ENCODE measurements around the gene PIK3CG. TPM values are rescaled to one million over a fixed set of nuclear protein-coding genes. Genes with fewer than 3 reads are reported as not detected.

The PIK3CG gene
- total RNA-seq, 1 experiment from 2014 or later: 0.84 TPM

DNA sequence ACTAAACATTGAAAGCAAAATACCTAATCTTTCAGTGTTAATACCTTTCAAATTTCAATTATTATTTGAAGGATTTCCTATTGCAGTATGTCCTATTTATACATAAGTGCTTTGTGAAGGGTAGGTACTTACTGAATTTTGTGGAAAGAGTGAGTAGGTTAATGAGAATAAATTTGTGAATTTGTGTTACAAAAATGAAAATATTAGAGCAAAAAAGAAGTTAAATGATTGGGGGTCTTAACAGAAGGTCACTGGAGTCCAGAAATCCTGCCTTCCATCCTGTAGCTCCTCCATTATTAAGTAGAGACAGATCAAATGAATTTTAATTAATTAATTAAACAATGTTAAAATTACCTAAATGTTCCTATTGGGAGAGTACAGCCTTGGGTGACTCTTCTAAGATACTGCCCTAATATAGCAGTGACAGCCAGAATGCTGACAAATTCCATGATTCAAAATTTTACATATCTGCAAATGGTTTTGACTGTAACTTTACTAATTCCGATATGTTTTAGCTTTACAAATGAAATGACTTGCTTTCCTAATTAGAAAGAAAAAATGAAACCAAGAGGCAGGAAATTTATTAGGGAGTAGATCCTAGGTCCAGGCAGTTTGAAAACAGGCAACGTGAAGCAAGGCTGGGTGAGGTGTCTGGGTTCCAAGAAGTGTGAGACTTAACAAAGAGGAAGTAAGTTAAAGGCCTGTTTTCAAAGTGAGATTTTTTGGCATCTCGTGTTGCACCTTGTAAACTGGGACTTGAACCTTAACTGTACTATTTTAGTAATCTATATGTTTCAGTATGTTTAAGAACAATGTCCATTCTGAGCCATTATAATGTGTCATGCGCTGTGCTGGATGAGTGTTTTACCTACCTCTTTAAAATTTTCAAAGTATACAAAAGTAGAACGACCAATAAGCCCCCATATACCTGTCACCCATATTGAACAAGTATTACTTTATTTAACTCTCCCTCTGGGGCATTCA lies 1.5 kb downstream of the PIK3CG start:
- no peak for DNase-seq (ENCODE audit: low read depth in 1 of 2, low spot score in 2 of 2)
- Histone ChIP-seq H3K36me3 (no peaks in the 10 kb centered on the region), H3K27ac (no peak overlapping the region), H3K4me1 (replicated peaks) (peaks cover 11% of the 10 kb centered on the region), H3K4me3 (no peak overlapping the region), H3K9me3 (replicated peaks) (no peaks in the 10 kb centered on the region), H3K27me3 (replicated peaks) (no peaks in the 10 kb centered on the region)

DNA sequence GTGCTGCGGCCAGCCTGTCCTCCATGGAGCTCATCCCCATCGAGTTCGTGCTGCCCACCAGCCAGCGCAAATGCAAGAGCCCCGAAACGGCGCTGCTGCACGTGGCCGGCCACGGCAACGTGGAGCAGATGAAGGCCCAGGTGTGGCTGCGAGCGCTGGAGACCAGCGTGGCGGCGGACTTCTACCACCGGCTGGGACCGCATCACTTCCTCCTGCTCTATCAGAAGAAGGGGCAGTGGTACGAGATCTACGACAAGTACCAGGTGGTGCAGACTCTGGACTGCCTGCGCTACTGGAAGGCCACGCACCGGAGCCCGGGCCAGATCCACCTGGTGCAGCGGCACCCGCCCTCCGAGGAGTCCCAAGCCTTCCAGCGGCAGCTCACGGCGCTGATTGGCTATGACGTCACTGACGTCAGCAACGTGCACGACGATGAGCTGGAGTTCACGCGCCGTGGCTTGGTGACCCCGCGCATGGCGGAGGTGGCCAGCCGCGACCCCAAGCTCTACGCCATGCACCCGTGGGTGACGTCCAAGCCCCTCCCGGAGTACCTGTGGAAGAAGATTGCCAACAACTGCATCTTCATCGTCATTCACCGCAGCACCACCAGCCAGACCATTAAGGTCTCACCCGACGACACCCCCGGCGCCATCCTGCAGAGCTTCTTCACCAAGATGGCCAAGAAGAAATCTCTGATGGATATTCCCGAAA lies 2.7 kb downstream of the PIK3CG start:
- no peak overlapping the region for H3K27ac ChIP-seq
- DNase-seq (ENCODE audit: low read depth in 1 of 2, low spot score in 2 of 2): no peak
- H3K9me3 ChIP-seq (replicated peaks): no peaks in the 10 kb centered on the region
- peaks cover 11% of the 10 kb centered on the region for H3K4me1 ChIP-seq (replicated peaks)
- H3K36me3 ChIP-seq: no peaks in the 10 kb centered on the region
- no peak overlapping the region for H3K4me3 ChIP-seq
- no peaks in the 10 kb centered on the region for H3K27me3 ChIP-seq (replicated peaks)

DNA sequence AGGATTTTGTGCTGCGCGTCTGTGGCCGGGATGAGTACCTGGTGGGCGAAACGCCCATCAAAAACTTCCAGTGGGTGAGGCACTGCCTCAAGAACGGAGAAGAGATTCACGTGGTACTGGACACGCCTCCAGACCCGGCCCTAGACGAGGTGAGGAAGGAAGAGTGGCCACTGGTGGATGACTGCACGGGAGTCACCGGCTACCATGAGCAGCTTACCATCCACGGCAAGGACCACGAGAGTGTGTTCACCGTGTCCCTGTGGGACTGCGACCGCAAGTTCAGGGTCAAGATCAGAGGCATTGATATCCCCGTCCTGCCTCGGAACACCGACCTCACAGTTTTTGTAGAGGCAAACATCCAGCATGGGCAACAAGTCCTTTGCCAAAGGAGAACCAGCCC lies 3.3 kb downstream of the PIK3CG start:
- Histone ChIP-seq H3K27me3 (replicated peaks) (no peaks in the 10 kb centered on the region), H3K9me3 (replicated peaks) (no peaks in the 10 kb centered on the region), H3K36me3 (no peaks in the 10 kb centered on the region), H3K4me1 (replicated peaks) (peaks cover 11% of the 10 kb centered on the region), H3K4me3 (no peak overlapping the region), H3K27ac (no peak overlapping the region)
- no peak for DNase-seq (ENCODE audit: low read depth in 1 of 2, low spot score in 2 of 2)

DNA sequence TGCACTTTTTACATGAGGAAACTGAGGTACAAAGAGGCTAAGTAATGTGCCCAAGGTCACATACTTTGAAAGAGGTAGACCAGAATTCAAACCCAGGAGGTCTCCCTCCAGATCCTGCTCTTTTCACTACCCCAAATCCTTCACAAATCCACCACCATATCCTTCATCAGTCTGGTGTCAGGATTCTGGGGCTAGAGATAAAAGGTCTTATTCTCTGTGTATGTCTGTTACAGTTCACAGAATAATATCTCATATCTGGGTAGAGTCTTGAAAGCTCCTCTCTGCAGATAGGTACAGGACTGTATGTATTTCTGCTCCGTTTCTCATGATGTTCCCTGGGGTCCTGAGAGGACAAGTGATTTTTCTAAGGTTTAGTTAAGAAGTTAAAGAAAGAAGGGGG lies 4.9 kb downstream of the PIK3CG start:
- Histone ChIP-seq H3K27me3 (replicated peaks) (no peaks in the 10 kb centered on the region), H3K4me1 (replicated peaks) (peaks cover 4% of the 10 kb centered on the region), H3K9me3 (replicated peaks) (no peaks in the 10 kb centered on the region), H3K36me3 (no peaks in the 10 kb centered on the region), H3K4me3 (no peak overlapping the region), H3K27ac (no peak overlapping the region)
- DNase-seq (ENCODE audit: low read depth in 1 of 2, low spot score in 2 of 2): no peak

DNA sequence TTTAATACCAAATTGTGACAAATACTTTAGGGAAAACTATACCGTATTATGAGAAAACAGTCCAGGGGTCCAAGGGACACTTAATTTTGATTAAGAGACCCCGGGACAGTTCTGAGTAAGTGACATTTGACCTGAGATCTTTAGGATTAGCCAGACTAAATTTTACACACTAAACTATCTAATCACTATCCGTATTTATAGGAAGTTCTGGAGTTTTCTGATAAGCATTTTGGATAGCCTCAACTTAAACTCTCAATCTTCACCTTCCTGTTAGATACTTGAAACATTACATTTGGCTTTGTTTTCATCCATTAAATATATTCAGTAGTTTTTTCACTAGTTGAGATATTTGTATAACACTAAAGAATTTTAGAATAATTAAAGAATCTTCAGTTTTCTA lies 5.4 kb downstream of the PIK3CG start:
- Histone ChIP-seq H3K9me3 (replicated peaks) (no peaks in the 10 kb centered on the region), H3K4me1 (replicated peaks) (no peaks in the 10 kb centered on the region), H3K27me3 (replicated peaks) (no peaks in the 10 kb centered on the region), H3K27ac (no peak overlapping the region), H3K36me3 (no peaks in the 10 kb centered on the region), H3K4me3 (no peak overlapping the region)
- DNase-seq (ENCODE audit: low read depth in 1 of 2, low spot score in 2 of 2): no peak

DNA sequence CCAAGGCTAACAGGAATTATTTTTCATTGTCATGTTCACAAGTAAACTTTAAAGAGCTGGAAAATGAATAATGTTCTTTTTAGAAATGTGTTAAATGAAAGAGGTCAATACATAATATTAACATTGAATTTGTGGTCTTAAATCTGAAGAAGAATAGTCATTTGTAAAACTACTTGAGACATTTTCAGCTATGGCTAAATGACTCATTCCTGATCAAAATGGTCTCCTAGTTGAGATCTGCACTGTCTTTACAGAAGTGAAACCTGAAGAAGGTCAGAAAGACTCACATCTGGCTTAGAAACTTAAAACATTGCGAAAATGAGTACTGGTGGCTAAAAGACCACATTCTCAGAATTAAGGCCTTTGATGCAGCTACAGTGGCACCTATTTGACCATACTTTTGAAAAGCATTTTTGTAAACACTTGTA lies 5.9 kb downstream of the PIK3CG start:
- Histone ChIP-seq H3K27me3 (replicated peaks) (no peaks in the 10 kb centered on the region), H3K4me3 (no peak overlapping the region), H3K4me1 (replicated peaks) (no peaks in the 10 kb centered on the region), H3K27ac (no peak overlapping the region), H3K9me3 (replicated peaks) (no peaks in the 10 kb centered on the region), H3K36me3 (no peaks in the 10 kb centered on the region)
- DNase-seq (ENCODE audit: low read depth in 1 of 2, low spot score in 2 of 2): no peak

DNA sequence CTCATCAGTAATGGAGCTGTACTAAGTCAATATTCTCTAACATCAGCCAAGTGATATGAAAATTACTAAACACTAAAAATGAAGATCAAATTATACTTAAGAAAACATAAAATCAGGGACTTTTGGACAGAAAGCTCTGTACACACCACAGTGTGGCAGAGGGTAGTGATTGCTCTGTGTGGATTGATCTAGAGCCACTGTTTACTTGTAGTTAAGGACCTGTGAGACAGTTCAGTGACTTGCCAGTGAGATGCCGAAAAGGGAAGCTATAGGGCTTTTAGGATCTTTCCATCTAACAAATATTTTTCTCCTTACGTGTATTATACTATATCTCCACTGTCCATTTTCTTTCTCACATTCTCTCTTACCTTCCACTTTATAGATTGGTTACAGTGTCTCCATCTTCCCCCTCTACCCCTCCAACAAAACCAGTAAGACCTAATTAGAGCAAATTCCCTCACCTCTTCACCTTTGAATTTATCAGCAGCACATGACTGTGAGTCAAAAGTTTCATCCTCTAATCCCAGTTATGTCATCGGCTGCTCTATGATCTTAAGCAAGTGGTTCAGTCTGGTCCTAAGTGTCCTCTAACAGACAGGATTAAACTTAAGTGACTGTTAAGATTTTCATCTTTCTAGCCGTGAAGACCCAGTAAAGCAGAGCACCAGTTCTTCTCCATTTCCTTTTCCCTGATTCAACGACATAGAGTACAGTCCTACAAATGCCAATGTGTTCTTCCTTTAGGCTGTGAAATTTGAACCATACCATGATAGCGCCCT lies 6.9 kb downstream of the PIK3CG start:
- DNase-seq (ENCODE audit: low read depth in 1 of 2, low spot score in 2 of 2): no peak
- no peaks in the 10 kb centered on the region for H3K9me3 ChIP-seq (replicated peaks)
- H3K4me3 ChIP-seq: no peak overlapping the region
- no peaks in the 10 kb centered on the region for H3K4me1 ChIP-seq (replicated peaks)
- no peaks in the 10 kb centered on the region for H3K27me3 ChIP-seq (replicated peaks)
- H3K36me3 ChIP-seq: no peaks in the 10 kb centered on the region
- H3K27ac ChIP-seq: no peak overlapping the region

DNA sequence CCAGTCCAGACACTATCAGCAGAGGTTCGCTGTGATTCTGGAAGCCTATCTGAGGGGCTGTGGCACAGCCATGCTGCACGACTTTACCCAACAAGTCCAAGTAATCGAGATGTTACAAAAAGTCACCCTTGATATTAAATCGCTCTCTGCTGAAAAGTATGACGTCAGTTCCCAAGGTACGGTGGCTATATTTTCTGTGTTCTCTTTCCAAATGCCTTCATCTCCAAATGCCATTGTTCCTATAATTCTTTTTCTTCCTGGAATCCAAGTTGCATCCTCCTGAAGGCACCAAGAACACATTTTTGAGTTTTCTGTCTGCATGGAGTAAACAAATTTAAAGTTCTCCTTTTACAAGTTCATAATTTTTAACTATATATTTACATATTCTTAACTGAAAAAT lies 7.7 kb downstream of the PIK3CG start:
- no peak for DNase-seq (ENCODE audit: low read depth in 1 of 2, low spot score in 2 of 2)
- H3K27ac ChIP-seq: no peak overlapping the region
- H3K4me3 ChIP-seq: no peak overlapping the region
- no peaks in the 10 kb centered on the region for H3K27me3 ChIP-seq (replicated peaks)
- H3K9me3 ChIP-seq (replicated peaks): no peaks in the 10 kb centered on the region
- no peaks in the 10 kb centered on the region for H3K4me1 ChIP-seq (replicated peaks)
- no peaks in the 10 kb centered on the region for H3K36me3 ChIP-seq

DNA sequence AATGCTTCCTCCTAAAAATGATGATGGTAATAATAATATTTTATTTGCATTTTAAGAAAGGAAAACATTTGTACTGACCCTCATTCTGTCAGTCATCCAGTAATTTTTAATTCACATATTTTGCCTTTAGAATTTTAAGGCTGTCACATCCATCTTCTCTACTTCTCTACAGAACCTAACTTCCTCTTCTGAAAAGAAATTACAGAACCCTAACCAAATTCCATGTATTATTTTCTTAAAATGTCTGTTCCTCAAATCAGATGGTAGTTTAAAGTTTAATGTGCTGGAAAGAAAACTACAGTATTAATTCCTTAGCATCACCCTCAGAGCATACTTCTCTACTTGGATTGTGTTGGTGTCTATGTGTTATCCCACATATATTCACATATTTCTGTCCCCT lies 9.0 kb downstream of the PIK3CG start:
- H3K4me1 ChIP-seq (replicated peaks): no peaks in the 10 kb centered on the region
- H3K27ac ChIP-seq: no peak overlapping the region
- H3K27me3 ChIP-seq (replicated peaks): no peaks in the 10 kb centered on the region
- H3K36me3 ChIP-seq: no peaks in the 10 kb centered on the region
- no peak overlapping the region for H3K4me3 ChIP-seq
- no peaks in the 10 kb centered on the region for H3K9me3 ChIP-seq (replicated peaks)
- DNase-seq (ENCODE audit: low read depth in 1 of 2, low spot score in 2 of 2): no peak

DNA sequence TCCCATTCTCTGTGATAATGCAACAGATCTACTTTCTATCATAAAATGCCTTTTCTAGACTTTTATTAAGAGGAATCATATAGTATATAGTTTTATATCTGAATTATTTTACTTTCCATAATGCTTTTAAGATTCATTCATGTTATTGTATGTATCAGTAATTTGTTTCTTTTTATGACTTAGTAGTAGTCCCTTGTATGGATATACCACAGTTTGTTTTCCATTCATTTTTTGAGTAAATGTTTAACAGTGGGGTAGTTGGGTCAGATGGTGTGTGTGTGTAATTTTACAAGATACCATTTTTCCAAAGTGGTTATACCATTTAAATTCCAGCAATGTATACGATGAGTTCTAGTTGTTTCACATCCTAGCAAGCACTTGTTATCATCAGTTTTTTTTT lies 10.4 kb downstream of the PIK3CG start:
- Histone ChIP-seq H3K27ac (no peak overlapping the region), H3K36me3 (no peaks in the 10 kb centered on the region), H3K4me1 (replicated peaks) (no peaks in the 10 kb centered on the region), H3K4me3 (no peak overlapping the region), H3K9me3 (replicated peaks) (no peaks in the 10 kb centered on the region), H3K27me3 (replicated peaks) (no peaks in the 10 kb centered on the region)
- no peak for DNase-seq (ENCODE audit: low read depth in 1 of 2, low spot score in 2 of 2)

DNA sequence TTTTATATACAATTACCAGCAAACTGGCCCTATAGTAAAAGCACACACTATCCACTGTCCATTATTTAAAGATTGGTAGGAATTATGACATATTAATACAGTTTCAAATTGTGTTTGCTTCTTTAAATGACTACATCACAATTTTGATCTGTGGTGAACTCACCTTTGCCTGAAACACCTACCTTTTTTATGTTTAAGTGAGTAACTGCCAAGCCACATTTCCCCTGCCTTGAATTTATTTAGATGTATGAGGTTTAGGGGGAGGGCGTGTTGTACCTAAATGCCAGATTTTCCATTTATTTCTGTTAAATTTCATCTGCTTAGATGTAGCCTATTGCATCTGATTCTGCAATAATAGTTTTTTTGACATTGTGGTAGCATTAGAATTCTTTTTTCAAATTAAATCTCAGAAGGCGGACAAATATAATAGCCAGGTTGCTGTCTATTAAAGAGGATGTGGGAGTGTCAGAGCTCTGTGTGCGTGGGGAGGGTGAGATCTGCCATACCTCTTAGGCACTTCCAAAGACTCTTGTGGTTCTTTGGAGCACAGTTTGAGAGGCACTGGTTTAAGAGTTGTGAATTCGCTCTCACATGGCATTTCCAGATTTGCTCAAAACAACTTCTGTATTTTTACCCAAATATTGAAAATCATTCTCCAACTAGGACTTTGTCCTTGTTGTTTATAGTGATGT lies 13.8 kb downstream of the PIK3CG start:
- H3K27me3 ChIP-seq (replicated peaks): no peaks in the 10 kb centered on the region
- H3K27ac ChIP-seq: no peak overlapping the region
- no peak for DNase-seq (ENCODE audit: low read depth in 1 of 2, low spot score in 2 of 2)
- H3K9me3 ChIP-seq (replicated peaks): no peaks in the 10 kb centered on the region
- no peaks in the 10 kb centered on the region for H3K4me1 ChIP-seq (replicated peaks)
- H3K4me3 ChIP-seq: no peak overlapping the region
- no peaks in the 10 kb centered on the region for H3K36me3 ChIP-seq

DNA sequence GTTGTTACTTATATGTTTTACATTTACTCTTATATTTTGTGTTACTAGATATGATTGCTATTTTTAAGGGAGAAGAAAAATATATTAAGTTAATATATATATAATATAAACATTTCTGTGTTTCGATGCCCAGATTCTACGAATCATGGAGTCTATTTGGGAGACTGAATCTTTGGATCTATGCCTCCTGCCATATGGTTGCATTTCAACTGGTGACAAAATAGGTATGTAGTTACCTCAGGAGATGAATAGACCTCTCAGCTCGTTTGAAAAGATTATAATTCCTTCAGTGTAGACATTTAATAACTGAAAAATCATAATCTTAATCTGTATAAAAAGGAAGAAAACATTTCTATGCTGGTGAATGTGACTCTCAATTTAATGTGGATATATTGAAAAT lies 16.9 kb downstream of the PIK3CG start:
- DNase-seq (ENCODE audit: low read depth in 1 of 2, low spot score in 2 of 2): no peak
- Histone ChIP-seq H3K27ac (no peak overlapping the region), H3K9me3 (replicated peaks) (no peaks in the 10 kb centered on the region), H3K27me3 (replicated peaks) (no peaks in the 10 kb centered on the region), H3K4me1 (replicated peaks) (no peaks in the 10 kb centered on the region), H3K4me3 (no peak overlapping the region), H3K36me3 (no peaks in the 10 kb centered on the region)

DNA sequence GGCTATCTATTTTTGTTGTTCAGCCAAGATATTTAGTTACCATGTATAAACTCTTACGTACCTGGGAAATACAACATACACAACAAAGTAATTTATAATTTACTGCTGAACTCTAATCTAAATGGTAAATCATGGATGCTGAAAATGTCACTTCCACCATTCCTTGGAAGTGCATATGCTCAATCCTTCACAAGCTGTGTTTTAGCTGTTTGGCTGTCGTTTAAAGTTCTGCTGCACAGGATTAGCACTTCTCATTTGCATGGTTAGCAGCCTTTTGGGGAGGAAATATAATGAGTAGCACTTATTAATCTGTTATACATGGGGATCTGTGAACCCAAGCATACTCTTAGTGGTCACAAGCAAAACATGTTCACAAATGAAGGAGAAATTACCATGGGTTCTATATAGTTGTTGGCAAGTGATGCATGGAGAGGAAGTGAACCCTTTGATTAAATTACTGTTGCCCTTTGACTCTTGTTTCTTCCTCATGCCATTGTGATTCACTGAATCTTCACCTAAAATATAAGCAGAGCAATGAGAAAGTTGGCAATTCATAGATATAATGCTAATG lies 18.5 kb downstream of the PIK3CG start:
- DNase-seq (ENCODE audit: low read depth in 1 of 2, low spot score in 2 of 2): no peak
- Histone ChIP-seq H3K4me1 (replicated peaks) (no peaks in the 10 kb centered on the region), H3K9me3 (replicated peaks) (no peaks in the 10 kb centered on the region), H3K27me3 (replicated peaks) (no peaks in the 10 kb centered on the region), H3K27ac (no peak overlapping the region), H3K4me3 (no peak overlapping the region), H3K36me3 (no peaks in the 10 kb centered on the region)
